HG03060 (cell line): ENCODE data around the gene SLC43A1.

Experiments
- ATAC-seq: cut with Tn5 transposase; IDR thresholded peaks from one replicate; pipeline ENCODE4 v1.9.1; 2021; ENCODE audit warnings: low read depth, moderate number of reproducible peaks; ENCODE audit not compliant: unreplicated experiment

Gene SLC43A1

DNA sequence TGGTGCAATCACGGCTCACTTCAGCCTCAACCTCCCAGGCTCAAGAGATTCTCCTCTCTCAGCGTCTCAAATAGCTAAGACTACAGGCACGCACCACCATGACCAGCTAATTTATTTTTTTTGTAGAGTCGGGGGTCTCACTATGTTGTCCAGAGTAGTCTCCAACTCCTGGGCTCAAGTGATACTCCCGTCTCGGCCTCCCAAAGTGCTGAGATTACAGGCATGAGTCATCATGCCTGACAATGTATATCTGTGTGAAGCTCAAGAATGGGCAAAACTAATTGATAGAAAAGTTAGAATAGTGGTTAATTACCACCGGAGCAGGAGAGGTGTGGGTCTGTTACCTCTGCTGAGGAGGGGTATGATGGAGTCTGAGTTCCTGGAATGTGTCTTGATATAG is 79.5 kb downstream of the SLC43A1 start:
- no peak for ATAC-seq

DNA sequence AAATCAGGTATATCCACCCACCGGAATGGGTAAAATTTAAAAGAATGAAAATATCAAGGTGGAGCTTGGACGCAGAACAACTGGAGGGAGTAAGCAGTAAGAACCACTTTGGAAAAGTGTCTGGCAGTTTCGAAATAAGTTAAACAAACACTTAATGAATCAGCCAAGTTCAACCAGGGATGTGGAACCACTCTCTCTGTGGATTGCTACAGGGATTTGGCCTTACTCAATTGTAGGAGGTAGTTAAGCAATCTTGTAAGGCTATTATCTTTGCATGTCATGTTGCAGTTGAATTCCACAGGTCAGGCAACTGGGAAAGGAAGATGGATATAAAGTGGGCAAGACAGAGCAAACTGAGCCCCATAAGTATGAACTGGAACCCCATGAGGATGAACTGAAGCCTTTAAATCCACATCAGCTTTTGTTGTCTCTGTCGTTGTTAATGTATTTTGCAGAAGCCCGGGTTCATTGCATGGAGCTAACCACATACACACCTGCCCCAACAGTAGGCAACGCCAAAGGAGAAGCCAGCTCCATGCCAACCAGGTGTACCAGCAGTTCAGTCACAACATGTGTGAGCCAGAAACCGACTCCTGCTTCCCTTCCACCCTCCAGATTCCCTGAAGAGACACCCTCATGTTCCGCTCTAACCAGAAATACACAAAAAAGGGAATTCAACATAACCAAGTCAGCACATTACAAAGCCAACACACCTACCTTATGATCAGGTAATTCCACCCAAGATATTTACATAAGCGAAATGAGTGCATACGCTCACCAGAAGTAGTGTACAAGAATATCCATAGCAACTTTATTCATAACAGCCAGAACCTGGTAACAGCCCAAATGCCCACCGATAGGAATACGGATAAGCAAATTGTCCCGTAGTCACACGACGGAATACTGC is 80.6 kb downstream of the SLC43A1 start:
- no peak for ATAC-seq
